HEK293 (cell line): ENCODE data around the gene SECTM1.

Experiments used
- CTCF ChIA-PET: fragments of 350-600 bp; formaldehyde crosslinking; extraction: SDS; loops from one replicate; lab custom pipeline; 2021; ENCODE audit warnings: antibody characterized with exemption; lab: Yijun Ruan, JAX
- POLR2A ChIA-PET: fragments of 300-600 bp; formaldehyde crosslinking; extraction: SDS; loops from one replicate; lab custom pipeline; 2020; ENCODE audit warnings: antibody characterized with exemption, inconsistent platforms; lab: Yijun Ruan, JAX
- H3K27ac ChIP-seq: fragments of 200-500 bp; sonication (Bioruptor generic); 2 replicates; pipeline ENCODE4 v1.5.1; 2014; ENCODE audit warnings: low read depth, low read length, control low read depth, inconsistent platforms; ENCODE audit errors: extremely low read depth
- H3K36me3 ChIP-seq, 2 experiments: fragments of 200-500 bp in 1 of 2; sonication (Bioruptor generic) in 1 of 2; 1 replicate in 1 of 2; 2 replicates in 1 of 2; pipeline ENCODE4 v1.5.1; 2014 to 2017; ENCODE audit warnings: inconsistent platforms in 2 of 2, low read length in 2 of 2; ENCODE audit not compliant: control insufficient read depth in 2 of 2, insufficient read depth in 1 of 2
- H3K4me1 ChIP-seq: fragments of 200-500 bp; sonication (Bioruptor generic); 2 replicates; pipeline ENCODE4 v1.5.1; 2014; ENCODE audit warnings: mild to moderate bottlenecking, low read length, inconsistent platforms; ENCODE audit not compliant: control insufficient read depth, insufficient read depth
- H3K4me3 ChIP-seq: 2 replicates; pipeline ENCODE4 v1.5.1; 2011; ENCODE audit warnings: low read depth, mild to moderate bottlenecking, control low read depth, low read length, moderate library complexity
- H3K9me3 ChIP-seq: fragments of 200-500 bp; sonication (Bioruptor generic); 2 replicates; pipeline ENCODE4 v1.5.1; 2014; ENCODE audit warnings: low read depth, low read length, inconsistent platforms; ENCODE audit not compliant: control insufficient read depth, insufficient read depth
- KLF10 ChIP-seq: fragments of 450-650 bp; IDR thresholded peaks from 2 replicates; pipeline ENCODE4 v1.5.1; 2018; ENCODE audit warnings: missing biosample characterization, mild to moderate bottlenecking, missing genetic modification characterization
- MZF1 ChIP-seq: fragments of 450-650 bp; formaldehyde crosslinking; IDR thresholded peaks from 2 replicates; pipeline ENCODE4 v1.5.1; 2017; ENCODE audit warnings: missing biosample characterization, missing genetic modification characterization, borderline replicate concordance
- ZBTB8A ChIP-seq: fragments of 450-650 bp; formaldehyde crosslinking; IDR thresholded peaks from 2 replicates; pipeline ENCODE4 v1.5.1; 2016; ENCODE audit warnings: missing biosample characterization, missing genetic modification characterization
- ZNF146 ChIP-seq: fragments of 450-650 bp; formaldehyde crosslinking; IDR thresholded peaks from 2 replicates; pipeline ENCODE4 v1.5.1; 2016; ENCODE audit warnings: missing biosample characterization, missing genetic modification characterization
- ZNF223 ChIP-seq: fragments of 450-650 bp; formaldehyde crosslinking; IDR thresholded peaks from 2 replicates; pipeline ENCODE4 v1.5.1; 2016; ENCODE audit warnings: missing biosample characterization, missing genetic modification characterization
- ZNF248 ChIP-seq: fragments of 450-650 bp; formaldehyde crosslinking; IDR thresholded peaks from 2 replicates; pipeline ENCODE4 v1.5.1; 2017; ENCODE audit warnings: missing biosample characterization, missing genetic modification characterization
- ZNF302 ChIP-seq: fragments of 450-650 bp; formaldehyde crosslinking; IDR thresholded peaks from 2 replicates; pipeline ENCODE4 v1.5.1; 2016; ENCODE audit warnings: missing biosample characterization, missing genetic modification characterization, low read depth
- ZNF324 ChIP-seq: fragments of 450-650 bp; formaldehyde crosslinking; IDR thresholded peaks from 2 replicates; pipeline ENCODE4 v1.5.1; 2016; ENCODE audit warnings: missing biosample characterization, missing genetic modification characterization
- ZNF660 ChIP-seq: fragments of 450-650 bp; IDR thresholded peaks from 2 replicates; pipeline ENCODE4 v1.5.1; 2018; ENCODE audit warnings: missing biosample characterization, mild to moderate bottlenecking, missing genetic modification characterization
- ZNF791 ChIP-seq: fragments of 450-650 bp; formaldehyde crosslinking; IDR thresholded peaks from 2 replicates; pipeline ENCODE4 v1.5.1; 2016; ENCODE audit warnings: missing biosample characterization, missing genetic modification characterization
- TF ChIP-seq, protein P1 (sequence below): fragments of 450-650 bp; formaldehyde crosslinking; IDR thresholded peaks from 2 replicates; pipeline ENCODE4 v1.5.1; 2016; ENCODE audit warnings: missing biosample characterization, missing genetic modification characterization
- TF ChIP-seq, protein P2 (sequence below): fragments of 450-650 bp; formaldehyde crosslinking; IDR thresholded peaks from 2 replicates; pipeline ENCODE4 v1.5.1; 2017; ENCODE audit warnings: missing biosample characterization, missing genetic modification characterization
- TF ChIP-seq, protein P3 (sequence below): fragments of 450-650 bp; formaldehyde crosslinking; IDR thresholded peaks from 2 replicates; pipeline ENCODE4 v1.5.1; 2016; ENCODE audit warnings: missing biosample characterization, missing genetic modification characterization, low read depth
- TF ChIP-seq, protein P4 (sequence below): fragments of 450-650 bp; formaldehyde crosslinking; IDR thresholded peaks from 2 replicates; pipeline ENCODE4 v1.5.1; 2016; ENCODE audit warnings: missing biosample characterization, missing genetic modification characterization, borderline replicate concordance

Gene SECTM1

DNA sequence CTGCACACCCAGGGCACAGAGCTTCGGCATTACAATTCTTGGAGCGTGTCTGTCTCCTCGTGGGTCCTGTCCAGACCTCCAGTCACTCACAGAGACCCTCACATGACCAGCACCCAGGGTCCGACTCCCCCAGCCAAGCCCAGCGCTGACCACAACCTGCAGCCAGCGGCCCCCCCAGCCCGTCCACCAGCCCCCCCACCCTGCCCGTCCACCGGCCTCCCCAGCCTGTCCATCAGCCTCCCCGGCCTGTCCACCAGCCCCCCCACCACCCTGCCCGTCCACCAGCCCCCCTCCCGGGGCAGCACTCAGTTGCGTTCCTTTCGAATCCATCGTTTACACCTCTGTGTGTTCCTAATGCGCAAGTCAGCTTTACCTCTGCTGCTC lies 5.8 kb downstream of the SECTM1 start (continued):
- TF ChIP-seq, protein P1, sequence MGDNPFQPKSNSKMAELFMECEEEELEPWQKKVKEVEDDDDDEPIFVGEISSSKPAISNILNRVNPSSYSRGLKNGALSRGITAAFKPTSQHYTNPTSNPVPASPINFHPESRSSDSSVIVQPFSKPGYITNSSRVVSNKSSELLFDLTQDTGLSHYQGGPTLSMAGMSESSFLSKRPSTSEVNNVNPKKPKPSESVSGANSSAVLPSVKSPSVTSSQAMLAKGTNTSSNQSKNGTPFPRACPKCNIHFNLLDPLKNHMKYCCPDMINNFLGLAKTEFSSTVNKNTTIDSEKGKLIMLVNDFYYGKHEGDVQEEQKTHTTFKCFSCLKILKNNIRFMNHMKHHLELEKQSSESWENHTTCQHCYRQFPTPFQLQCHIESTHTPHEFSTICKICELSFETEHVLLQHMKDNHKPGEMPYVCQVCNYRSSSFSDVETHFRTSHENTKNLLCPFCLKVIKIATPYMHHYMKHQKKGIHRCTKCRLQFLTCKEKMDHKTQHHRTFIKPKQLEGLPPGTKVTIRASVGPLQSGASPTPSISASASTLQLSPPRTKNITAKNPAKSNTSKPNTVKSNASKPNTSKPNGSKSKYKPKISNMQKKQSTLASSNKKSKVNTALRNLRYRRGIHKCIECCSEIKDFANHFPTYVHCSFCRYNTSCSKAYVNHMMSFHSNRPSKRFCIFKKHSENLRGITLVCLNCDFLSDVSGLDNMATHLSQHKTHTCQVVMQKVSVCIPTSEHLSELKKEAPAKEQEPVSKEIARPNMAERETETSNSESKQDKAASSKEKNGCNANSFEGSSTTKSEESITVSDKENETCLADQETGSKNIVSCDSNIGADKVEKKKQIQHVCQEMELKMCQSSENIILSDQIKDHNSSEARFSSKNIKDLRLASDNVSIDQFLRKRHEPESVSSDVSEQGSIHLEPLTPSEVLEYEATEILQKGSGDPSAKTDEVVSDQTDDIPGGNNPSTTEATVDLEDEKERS, result no peak
- TF ChIP-seq, protein P2, sequence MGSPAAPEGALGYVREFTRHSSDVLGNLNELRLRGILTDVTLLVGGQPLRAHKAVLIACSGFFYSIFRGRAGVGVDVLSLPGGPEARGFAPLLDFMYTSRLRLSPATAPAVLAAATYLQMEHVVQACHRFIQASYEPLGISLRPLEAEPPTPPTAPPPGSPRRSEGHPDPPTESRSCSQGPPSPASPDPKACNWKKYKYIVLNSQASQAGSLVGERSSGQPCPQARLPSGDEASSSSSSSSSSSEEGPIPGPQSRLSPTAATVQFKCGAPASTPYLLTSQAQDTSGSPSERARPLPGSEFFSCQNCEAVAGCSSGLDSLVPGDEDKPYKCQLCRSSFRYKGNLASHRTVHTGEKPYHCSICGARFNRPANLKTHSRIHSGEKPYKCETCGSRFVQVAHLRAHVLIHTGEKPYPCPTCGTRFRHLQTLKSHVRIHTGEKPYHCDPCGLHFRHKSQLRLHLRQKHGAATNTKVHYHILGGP (tag by site-specific recombination), result no peak
- no peak for TF ChIP-seq ZNF324 (tag by site-specific recombination)
- TF ChIP-seq, protein P3, sequence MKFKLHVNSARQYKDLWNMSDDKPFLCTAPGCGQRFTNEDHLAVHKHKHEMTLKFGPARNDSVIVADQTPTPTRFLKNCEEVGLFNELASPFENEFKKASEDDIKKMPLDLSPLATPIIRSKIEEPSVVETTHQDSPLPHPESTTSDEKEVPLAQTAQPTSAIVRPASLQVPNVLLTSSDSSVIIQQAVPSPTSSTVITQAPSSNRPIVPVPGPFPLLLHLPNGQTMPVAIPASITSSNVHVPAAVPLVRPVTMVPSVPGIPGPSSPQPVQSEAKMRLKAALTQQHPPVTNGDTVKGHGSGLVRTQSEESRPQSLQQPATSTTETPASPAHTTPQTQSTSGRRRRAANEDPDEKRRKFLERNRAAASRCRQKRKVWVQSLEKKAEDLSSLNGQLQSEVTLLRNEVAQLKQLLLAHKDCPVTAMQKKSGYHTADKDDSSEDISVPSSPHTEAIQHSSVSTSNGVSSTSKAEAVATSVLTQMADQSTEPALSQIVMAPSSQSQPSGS, result no peak
- TF ChIP-seq ZNF302 (tag by site-specific recombination), result no peak
- TF ChIP-seq, protein P4, sequence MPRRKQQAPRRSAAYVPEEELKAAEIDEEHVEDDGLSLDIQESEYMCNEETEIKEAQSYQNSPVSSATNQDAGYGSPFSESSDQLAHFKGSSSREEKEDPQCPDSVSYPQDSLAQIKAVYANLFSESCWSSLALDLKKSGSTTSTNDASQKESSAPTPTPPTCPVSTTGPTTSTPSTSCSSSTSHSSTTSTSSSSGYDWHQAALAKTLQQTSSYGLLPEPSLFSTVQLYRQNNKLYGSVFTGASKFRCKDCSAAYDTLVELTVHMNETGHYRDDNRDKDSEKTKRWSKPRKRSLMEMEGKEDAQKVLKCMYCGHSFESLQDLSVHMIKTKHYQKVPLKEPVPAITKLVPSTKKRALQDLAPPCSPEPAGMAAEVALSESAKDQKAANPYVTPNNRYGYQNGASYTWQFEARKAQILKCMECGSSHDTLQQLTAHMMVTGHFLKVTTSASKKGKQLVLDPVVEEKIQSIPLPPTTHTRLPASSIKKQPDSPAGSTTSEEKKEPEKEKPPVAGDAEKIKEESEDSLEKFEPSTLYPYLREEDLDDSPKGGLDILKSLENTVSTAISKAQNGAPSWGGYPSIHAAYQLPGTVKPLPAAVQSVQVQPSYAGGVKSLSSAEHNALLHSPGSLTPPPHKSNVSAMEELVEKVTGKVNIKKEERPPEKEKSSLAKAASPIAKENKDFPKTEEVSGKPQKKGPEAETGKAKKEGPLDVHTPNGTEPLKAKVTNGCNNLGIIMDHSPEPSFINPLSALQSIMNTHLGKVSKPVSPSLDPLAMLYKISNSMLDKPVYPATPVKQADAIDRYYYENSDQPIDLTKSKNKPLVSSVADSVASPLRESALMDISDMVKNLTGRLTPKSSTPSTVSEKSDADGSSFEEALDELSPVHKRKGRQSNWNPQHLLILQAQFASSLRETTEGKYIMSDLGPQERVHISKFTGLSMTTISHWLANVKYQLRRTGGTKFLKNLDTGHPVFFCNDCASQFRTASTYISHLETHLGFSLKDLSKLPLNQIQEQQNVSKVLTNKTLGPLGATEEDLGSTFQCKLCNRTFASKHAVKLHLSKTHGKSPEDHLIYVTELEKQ (tag by site-specific recombination), result no peak
- no peak for TF ChIP-seq ZNF791 (tag by site-specific recombination)
- no peak for TF ChIP-seq ZNF146 (tag by site-specific recombination)
- no peak for TF ChIP-seq MZF1 (tag by site-specific recombination)
- no peak for TF ChIP-seq ZNF223 (tag by site-specific recombination)
- TF ChIP-seq KLF10 (tag by site-specific recombination), result no peak
- no peak for TF ChIP-seq ZNF660 (tag by site-specific recombination)
- TF ChIP-seq, all 188 proteins: peak for 0

DNA sequence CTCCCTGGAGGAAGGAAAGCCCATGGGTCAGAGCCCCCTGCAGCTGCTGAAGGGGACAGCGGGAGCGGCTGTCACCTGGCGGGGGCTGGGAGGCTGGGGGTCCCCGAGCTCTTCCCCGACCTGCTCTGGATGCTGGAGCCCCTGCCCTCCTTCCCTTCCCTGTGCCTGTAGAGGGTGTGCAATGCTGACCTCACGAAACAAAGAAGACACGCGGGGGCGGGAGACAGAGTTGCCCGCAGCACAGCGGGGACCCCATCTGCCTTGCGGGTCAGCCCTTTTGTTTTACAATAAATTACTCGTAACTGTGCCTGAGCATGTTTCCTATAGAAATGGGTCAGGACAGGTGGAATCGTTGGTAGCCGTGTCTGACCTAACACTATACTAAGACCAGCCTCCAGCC lies 6.3 kb downstream of the SECTM1 start:
- Histone ChIP-seq H3K4me3 (no peak overlapping the region), H3K36me3 (no peaks in the 10 kb centered on the region), H3K4me1 (peaks cover 17% of the 10 kb centered on the region), H3K27ac (no peak overlapping the region), H3K9me3 (no peaks in the 10 kb centered on the region)
- CTCF ChIA-PET, result interaction anchor here (0.6 to 1.3 kb wide), 3 partner anchors 24 to 90 kb away, joined by 3 to 5 read pairs (median 4); no protein-coding TSS in a partner anchor
- POLR2A ChIA-PET, result interaction anchor here (1.0 kb wide), 1 partner anchor 16 kb away, joined by 3 read pairs; no protein-coding TSS in a partner anchor
- TF ChIP-seq ZBTB8A (tag by site-specific recombination) (0 out of 2 replicates have a peak, but pooled peaks have one; percentile 22), ZNF248 (tag by site-specific recombination) (no peak)
